Measurements from ENCODE around the gene LAMA2.

Gene LAMA2

DNA sequence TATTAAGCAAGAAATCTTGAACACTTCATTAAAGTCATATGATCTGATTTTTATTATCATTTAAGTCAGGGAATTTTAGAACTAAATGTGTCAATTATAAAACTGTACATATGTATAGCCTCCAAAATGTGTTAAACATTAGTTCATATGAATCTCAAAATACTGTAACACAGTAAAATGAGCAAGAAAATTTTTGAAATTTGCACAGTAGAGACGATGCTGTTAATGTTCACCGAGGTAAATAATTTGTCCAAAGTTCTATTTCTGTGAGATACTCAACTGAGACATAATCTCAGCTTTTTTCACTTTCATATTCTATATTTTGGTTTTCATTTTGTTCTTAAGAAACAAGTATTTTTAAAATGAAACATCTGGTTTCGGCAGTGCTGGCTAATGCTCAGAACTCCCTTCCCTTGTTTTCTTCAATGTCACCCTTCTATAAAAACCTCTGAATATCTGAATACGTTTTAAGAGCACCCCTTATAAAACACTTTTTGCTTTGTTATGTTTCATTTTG lies 353.1 kb downstream of the LAMA2 start:
- DNase-seq = no peak

DNA sequence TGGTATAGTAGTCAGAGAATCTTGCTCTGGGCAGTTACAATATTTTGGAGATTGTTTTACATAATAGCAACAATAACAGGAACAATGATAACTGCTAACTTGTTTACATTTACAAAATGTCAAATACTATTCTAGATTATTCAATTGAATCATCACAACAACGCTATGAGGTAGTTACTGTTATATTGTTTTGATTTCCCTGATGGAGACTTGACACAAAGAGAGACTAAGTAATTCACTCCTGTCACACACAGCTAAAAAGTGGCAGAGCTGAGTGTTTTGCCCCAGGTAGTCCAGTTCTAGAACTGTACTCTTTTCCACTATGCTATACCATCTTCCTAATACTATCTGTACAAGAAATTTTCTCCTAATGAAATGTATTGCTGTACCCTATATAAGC lies 356.1 kb downstream of the LAMA2 start:
- DNase-seq = no peak

DNA sequence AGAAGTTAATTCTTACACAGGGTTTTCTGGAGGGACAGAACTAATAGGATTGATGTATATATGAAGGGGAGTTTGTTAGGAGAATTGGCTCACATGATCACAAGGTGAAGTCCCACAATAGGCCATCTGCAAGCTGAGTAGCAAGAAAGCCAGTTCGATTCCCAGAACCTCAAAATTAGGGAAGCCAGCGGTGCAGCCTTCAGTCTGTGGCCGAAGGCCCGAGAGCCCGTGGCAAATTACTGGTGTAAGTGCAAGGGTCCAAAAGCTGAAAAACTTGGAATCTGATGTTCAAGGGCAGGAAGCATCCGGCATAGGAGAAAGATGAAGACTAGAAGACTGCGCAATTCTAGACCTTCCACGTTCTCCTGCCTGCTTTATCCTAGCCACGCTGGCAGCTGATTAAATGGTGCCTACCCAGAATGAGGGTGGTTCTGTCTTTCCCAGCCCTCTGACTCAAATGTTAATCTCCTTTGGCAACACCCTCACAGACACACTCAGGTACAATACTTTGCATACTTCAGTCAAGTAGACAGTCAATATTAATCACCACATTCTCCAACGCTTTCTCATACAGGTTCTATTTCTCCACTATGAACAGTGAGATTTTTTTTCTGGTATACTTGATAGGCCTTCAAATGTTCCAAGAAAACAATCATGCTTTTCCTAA lies 357.0 kb downstream of the LAMA2 start:
- no peak for DNase-seq

DNA sequence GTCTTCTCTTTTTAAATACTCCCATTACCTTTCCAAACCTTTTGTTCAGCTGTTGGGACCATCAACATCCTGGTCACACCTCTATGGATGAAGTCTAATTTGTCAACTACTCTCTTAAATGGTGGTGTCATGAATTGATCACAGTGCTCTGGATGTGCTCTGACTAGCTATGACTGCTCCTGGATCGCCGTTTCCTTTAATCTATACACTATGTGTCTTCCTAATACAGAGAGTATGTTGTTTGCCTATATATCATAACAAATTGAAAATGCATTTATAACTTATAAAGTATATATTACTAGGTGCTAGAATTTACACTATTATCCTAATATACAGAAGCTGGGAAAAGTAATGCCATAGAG lies 357.5 kb downstream of the LAMA2 start:
- no peak for DNase-seq

DNA sequence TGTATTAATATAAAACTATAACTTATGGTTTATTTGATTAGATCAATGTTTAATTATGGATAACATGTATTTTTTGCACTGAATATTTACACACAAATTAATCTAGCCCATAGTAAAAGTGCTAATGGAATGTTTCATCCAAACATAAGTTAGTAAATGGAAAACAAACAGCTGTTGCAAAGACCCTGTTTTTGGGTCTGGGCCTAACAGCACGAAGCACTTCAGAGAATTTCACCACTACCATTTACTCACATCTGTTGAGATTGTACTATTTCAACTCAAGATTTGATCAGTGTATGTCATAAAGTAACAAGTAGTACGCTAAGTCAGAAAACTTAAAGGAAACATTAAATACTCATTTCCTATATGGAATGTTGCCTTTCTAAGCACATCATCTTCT lies 359.6 kb downstream of the LAMA2 start:
- DNase-seq = no peak

DNA sequence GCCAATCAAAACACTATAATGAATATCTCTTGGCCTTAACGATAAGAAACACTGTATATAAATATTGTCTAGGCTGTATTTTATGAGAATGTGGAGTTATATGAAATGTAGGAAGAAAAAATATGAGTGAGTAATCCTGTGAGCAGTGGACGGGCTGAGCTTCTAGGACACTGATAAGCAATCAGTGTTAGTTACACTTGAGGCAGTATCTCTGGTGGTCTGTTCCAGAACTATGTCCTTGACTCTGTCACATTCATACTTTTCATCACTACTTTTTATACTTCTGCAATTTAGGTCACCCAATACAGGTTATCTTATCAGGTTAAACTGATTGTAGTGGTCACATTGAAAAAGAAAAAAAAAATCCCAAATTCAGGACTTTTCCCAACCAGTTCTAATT lies 360.4 kb downstream of the LAMA2 start:
- DNase-seq = no peak

DNA sequence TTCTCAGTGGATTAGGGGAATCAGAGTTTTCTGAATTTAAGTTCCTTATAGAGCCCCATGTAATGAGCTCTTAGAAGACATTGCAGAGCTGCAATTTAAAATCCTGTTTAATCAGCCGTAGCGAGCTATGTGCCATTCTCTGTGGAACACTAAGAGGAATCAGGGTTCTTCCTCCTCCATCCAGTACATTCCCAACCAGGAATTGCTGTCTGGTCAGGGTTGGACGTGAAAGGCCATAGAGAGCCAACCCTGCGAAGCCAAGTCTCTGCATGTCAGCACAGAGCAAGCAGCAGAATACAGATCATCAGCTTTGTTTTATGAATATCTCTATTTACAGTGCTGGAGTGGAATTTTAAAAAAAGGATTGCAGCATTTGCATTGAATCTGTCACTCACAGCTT lies 366.0 kb downstream of the LAMA2 start:
- DNase-seq = no peak

DNA sequence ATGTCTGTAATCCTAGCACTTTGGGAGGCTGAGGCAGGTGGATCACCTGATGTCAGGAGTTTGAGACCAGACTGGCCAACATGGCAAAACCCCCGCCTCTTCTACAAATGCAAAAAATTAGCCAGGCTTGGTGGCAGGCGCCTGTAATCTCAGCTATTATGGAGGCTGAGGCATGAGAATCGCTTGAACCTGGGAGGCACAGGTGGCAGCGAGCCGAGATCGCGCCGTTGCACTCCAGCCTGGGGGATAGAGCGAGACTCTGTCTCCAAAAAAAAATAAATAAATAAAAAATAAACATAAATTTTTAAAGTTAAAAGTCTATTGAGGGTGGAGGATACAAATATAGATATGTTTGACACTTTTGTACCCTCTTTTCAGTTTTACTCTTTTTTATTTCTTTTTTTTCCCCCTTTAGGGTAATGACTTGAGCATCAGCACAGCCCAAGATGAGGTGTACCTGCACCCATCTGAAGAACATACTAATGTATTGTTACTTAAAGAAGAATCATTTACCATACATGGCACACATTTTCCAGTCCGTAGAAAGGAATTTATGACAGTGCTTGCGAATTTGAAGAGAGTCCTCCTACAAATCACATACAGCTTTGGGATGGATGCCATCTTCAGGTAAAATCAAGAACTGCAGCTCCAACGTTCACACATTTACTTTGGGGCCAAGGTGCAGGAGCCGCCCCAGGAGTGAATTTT lies 368.9 kb downstream of the LAMA2 start:
- DNase-seq = peak; percentile 54

DNA sequence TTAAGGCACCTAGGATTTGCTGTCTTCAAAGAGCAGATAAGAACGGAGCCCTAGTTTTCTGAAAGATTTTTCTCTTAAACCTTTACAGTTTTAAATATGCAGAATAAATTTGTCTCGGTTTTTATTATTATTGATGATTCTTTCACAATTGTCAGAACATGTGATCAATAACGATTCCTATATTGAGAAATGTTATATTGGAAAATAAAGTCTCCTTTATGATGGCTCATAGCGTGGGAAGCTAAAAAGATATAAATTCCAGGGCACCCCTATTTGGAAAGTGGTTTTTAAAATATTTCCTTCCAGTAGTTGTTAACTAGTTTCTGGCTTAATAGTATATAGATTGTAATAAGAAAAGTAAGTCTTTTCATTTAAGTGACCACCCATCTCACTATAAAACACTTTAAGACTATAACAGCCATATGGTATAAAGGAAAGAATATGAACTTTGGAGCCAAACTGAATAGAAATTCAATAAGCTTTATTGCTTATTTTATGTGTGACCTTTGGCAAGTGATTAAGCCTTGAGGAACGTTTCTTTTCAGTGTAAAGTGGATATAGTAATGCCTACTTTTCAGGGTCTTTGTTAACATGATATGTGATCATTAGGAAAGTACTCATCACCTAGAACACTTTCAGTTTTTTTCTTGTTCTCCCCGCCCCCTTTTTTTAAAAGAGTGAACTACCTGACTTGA lies 369.6 kb downstream of the LAMA2 start:
- DNase-seq = no peak

DNA sequence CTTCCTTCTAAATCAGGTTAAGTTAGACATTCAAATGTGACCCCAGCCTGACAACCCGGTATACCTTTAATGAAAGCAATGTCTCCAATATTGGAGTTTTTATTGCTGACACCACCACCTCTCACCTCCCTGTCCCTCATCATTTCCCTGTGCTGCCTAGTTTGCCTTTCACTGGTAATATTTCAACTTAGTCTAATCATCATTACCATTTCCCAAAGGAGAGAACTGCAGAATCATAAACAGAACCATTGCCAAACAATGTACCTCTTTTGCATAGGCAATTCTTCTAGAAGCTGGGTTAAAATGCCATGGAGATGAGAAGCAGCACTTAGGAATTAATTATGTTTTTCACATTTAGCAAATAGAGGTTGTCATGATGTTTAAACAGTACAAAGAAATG lies 370.3 kb downstream of the LAMA2 start:
- no peak for DNase-seq

DNA sequence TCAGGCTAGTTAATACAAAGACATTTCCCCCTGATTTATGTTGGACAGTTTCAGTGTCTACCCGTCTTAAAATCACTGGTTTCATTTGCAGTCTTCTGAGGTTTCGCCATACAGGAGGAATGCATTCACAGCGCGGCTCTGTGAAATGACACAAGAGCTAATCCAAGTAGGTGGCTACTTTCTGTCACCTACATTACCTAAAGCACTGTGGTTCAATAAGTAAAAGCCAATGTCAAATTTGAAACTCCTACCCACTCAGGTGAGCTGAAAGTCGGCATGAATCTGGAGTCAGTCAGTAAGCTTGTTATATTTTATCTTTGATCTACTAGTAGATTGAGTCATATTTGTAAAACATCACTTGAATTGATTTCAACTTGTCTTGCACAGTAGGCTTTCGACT lies 370.8 kb downstream of the LAMA2 start:
- DNase-seq = no peak

DNA sequence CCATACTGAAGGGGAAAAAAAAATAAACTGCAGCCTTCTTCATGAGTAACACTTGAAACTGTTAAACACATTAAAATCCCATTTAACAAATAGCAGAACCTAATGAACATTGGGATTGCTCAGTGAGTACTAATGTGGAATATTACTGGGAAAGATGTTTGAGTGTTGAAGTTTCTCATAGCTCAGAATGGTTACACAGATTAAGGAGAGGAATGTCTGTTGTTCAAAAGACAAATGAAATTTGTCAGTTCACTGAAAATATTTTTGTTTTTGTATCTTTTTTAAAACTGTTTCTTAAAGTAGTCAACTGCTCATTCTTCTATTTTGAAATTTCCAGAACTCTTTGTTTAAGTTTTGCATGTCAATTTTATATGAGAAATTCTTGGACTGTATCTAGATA lies 374.3 kb downstream of the LAMA2 start:
- no peak for DNase-seq

DNA sequence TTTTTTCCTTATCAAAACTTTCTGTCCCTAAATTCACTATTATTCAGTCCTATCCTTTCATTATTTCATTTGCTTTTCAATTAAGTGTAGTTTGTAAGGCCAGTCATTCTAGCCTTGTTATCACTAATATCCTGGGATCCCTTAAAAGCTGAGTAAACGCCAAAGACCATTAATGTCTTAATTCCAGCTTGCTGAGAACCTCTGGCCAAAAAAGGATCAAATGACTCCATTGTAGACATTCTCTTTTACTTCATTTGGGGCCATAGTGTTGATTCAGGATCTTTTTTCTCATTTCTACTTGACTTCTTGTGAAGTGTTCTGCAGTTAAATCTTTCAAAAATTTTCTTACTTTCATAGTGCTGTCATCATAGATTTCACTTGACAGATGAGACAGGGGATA lies 379.7 kb downstream of the LAMA2 start:
- no peak for DNase-seq

DNA sequence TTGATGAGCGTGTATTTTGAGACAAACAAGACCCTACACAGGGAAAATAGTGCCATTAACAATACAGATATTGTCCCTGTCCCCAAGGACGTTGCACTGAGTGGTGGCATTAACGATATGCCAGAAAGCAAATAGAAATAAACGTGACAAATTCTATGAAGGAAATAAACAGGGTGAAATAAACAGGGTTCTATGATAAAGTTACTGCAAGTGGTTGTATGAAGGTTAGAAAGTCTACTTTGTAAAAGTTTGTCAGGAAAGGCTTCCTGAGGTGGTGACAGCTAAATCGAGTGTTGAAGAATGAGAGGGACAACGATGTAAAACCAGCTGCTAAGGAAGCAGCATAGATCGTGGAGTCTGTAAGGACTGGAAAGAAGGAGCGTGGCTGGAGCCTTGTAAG lies 380.2 kb downstream of the LAMA2 start:
- DNase-seq = no peak

DNA sequence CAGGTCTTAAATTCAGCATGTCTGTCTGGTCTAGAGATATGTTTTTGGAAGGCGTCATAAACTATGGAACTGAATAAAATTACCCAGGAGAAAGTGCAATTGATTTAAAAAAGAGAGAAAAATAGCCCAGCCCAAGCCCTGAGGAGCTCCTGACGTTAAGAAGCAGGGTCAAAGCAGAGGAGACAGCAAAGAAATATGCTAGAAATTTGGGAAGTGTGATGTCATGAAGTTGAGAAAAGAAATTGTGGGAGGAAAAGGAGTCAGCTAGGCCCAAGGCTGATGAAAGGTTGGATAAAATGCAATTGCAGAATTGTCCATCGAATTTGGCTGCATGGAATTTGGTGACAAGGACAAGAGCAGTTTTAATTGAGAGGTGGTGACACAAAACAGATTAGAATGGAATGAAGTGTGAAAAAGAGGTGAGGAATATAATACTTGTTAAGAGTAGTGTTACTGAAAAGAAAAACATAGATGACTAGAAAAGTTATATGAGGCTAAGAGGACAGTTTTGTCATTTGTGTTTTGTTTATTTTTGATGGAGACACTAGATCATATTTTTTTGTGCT lies 381.6 kb downstream of the LAMA2 start:
- no peak for DNase-seq

DNA sequence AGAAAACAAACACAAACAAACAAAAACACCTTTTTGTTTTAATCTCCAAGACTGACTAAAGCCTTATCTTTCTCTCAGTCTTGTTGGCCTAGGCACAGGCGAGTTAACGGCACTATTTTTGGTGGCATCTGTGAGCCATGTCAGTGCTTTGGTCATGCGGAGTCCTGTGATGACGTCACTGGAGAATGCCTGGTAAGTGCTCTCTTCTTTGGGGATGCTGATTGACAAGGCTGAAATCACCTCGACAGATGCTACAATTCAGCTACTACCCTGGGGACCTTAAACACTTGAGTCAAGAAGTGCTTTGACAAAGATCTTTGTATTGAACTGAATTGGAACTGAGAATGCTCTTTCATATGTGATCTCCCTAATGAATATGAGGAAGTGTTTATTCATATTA lies 384.1 kb downstream of the LAMA2 start:
- peak; percentile 47 for DNase-seq

DNA sequence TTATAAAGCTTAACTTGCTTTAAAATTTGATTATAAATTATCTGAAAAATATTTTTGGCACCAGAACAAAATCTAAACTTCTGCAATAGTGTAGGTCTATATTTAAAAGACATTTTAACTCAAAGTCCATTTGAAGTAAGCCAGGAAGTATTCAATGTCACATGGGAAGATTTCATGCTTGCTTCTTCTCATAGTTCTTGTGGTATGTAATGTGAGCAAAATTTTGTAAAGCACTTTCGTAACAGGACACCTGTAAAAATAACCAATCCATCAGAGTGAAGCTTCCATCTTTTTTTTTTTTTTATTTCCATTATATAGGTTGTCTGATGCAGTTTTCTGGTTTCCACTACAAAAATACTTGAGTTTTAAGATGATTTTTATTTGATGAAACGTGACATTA lies 386.1 kb downstream of the LAMA2 start:
- no peak for DNase-seq

DNA sequence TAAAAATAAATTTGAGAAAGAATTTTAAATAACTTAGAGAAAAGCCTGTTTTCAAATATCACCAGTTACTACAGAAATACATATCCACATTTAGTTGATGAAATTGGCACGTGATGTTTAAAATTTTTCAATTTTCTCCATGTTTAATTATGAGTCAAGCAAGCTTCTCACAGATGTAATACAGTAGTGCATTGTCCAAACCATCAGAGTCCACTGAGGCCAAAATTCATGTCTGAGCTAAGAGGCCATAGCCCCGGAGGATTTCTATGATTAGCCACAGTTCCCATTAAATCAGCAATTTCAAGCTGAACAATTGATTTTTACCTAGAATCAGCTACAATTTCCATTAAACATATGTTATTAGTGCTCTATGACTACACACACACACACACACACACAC lies 387.0 kb downstream of the LAMA2 start:
- DNase-seq = no peak

DNA sequence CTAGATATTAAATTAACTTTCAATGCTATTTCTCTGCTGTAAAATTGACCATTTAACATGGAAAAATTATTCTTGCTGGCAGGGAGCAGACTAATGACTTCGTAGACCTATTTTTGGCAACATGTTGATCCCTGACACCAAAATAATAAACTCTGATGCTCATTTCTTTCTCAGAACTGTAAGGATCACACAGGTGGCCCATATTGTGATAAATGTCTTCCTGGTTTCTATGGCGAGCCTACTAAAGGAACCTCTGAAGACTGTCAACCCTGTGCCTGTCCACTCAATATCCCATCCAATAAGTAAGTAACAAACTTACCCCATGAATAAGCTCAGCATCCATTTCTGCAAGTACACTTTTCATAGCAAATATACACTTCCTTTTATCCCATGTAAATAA lies 387.5 kb downstream of the LAMA2 start:
- DNase-seq = no peak

DNA sequence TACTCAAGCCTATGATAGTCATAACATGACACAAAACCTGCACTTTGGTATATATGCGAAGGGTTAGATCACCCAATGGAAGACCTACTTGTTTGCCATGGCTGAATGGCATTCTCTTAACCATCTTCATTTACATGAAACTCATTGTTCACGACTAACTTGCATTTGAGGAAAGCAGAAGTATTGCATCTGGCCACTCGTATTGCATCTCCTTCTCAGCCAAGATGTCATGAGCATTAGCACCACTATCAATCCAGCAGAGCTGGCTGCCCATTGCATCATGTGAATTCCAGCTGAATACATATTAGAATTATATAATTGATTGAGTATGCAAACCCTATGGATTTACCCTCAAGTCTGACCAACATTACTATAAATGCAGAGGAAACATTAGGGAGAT lies 390.2 kb downstream of the LAMA2 start:
- no peak for DNase-seq

DNA sequence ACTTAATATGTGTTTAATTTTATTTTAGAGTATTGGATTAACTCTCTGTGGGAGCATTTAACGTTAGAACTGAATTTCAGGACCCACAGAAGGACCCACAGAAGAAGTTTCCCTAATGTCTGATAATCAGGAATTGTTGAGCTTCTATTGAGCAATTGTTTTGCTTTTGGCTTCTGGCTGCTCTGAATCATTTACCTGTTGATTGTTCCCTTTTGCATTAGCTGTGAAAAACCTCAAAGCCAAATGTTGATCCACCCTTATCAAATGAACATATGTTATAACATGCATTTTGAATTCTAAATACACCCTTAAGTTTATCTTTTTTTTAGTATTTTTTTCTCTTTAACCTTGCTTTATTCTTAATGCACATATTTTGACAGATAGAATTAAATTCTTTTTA lies 393.5 kb downstream of the LAMA2 start:
- DNase-seq = no peak

DNA sequence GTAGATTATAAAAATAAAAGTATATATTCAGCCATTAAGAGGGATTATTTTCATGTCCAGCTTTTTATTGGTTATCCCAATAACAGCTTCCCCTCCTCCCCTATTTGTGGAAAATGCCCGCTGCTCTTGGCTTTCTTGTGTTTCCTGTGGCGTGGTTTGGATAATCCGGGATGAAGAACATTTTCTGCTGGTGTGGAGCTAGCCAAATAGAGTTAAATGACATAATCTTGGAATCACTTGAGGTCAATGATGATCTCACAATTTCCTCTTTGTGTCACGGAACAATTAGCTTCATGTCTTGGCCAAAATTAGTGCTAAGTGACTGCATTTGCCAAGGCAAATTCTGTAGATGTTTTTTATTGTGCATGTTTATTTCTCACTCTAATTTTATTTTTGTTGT lies 394.0 kb downstream of the LAMA2 start:
- no peak for DNase-seq

DNA sequence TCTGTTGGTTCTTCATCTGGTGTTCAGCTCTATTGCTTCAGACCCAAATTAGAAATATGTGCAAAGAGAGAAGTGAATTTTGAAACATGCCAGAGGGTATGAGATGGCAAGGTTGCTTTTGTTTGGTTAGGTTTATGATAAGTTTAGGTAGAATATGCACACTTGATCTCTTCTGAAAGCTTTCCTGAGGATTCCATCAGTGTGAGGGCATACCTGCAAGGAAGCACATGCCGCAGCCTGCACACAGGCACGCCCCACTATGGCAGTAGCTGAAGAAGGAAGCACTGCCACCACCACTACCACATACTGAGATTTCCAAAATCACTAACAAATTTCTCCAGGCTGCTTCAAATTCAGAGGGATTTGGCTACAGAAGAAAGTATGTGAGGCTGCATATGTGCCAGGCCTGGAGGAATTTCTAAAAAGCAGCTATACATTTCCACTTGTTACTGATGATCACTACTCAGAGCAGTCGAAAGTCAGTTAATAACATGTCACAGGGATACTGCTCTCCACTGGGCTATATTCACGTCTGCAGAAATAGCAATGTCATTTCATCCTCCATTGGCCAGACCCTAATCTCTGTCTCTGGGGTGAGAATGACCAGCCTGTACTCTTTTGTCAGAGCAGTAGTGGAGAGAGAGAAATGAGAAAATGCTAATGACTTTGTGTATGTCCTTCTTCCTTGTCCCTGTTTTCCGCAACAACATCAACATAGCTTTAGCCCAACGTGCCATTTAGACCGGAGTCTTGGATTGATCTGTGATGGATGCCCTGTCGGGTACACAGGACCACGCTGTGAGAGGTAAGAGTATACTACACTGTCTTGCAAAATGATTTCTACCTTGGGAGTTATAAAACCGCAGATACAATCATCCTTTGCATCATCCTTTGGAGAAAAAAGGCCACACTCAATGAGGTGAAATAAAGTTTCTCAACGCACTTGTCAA lies 396.7 kb downstream of the LAMA2 start:
- DNase-seq = no peak

Data from NCI-H2171 treated with DMSO at 0.1 percent for 48 hours (cell line).